Activated CD4-positive, alpha-beta T cell treated with anti-CD3 and anti-CD28 coated beads, Interleukin-2, amount 50 U/mL, for 16 hours (primary cell): ENCODE data around the gene RGS7.
"Not testable (repeated sequence)": the region's sequence is repeated elsewhere in the genome, so short reads cannot be mapped to it uniquely, and the experiment has no call there.

Experiments used
- DNase-seq: peaks from one replicate; pipeline ENCODE4 v3.0.0-alpha.2; 2020

RGS7 gene

DNA sequence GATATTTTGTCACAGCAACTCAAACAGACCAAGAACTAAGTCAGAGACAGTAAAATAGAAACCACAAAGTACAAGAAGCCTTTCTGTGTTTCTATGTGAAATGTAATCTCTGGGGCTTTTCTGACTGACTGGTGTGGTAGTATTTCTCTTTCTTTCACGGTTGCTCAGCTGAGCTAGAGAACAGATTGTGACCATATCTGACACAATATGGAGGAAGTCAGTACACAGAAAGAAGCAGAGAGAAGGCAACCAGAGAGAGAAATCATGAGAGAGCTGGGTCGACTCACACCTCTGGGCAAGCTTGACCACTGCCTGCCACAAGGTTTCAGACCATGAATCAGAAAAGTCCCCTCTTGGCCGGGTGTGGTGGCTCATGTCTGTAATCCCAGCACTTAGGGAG, 536.2 kb downstream of the RGS7 start:
- DNase-seq: no peak

GRCh38 chr1:240816472-240816871, 540.5 kb downstream of the RGS7 start:
- no peak for DNase-seq

GRCh38 chr1:240813720-240814119, 543.3 kb downstream of the RGS7 start:
- DNase-seq: no peak

DNA sequence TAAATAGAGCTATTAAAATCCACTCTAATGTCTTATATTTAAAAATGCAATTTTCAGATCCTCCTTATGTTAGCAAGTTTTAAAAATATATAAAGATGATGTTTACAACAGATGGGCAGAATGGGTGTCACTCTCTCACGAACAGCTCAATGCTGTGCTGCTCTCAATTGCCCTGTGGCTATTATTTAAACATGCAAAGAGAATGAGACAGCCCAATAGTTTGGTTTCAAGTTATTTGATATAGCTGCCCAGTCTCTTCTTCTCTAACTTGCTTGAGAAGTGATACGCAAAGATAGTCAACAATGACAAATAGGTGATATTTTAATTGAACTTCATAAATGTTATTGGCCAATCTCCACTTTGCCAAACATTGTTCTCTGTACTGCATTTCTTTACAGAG, 545.7 kb downstream of the RGS7 start:
- no peak for DNase-seq

GRCh38 chr1:240808381-240808780, 548.6 kb downstream of the RGS7 start:
- no peak for DNase-seq

DNA sequence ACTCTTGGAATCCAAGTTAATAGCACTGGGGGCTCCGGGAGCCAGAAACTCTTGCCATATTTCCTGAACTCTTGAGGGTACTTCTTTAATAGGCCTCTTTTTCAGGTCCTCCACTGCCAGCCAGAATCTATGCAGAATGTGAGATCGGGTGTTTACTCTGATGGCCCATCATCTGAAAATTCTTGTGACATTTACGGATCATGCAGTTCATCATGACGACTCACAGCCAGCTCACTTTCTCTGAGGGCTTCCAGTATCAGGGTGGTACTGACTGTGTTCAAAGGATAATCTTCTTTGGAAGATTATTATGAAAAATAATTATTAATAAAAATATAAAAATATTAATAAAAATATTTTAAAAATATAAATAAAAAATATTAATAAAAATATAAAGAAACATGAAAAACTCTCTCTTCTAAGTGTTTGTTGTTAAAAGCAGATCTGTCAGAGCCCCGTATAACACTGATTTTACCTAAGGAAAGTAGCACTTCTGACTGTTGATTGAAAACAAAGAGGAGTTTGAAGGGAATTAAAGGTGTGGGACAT, 550.7 kb downstream of the RGS7 start:
- no peak for DNase-seq

DNA sequence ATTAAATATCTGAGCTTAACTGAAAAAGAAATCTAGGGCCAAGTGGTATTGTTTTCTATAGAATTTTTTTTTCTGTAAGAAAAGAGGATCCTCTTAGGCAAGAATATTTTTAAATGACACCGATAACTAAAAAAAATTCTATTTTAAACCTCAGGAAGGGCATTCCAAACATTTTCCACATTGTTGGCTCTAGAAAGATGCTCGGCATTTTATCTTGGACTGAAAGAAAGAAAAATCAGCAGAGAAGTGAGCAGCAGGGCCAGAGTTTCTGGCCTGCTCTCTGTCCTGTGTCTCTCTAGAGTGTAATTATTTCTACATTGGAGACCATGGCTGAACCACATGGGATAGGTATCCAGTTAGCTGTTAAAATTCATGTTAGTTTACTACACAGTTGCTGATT, 552.5 kb downstream of the RGS7 start:
- no peak for DNase-seq

DNA sequence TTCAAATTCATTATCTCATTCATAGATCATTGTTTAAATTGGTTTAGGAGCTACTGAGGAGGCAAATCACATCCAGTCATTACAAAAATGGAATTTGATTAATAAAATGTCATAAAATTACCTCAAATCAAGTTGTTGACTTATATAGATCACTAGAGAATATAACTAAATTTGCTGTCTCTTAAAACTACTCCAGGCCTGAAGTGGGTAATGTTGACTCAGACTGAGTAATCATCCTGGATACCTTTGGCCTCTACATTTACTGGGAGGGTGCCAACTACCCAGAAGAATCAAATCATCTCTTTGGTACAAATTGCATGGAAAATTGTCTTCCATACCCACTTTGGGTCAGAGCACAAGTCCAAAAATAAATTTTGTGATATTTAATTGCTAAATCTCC, 553.9 kb downstream of the RGS7 start:
- DNase-seq: no peak

GRCh38 chr1:240802271-240802670, 554.7 kb downstream of the RGS7 start:
- DNase-seq: no peak

GRCh38 chr1:240801442-240801841, 555.6 kb downstream of the RGS7 start:
- DNase-seq: no peak

GRCh38 chr1:240800291-240800690, 556.7 kb downstream of the RGS7 start:
- no peak for DNase-seq

DNA sequence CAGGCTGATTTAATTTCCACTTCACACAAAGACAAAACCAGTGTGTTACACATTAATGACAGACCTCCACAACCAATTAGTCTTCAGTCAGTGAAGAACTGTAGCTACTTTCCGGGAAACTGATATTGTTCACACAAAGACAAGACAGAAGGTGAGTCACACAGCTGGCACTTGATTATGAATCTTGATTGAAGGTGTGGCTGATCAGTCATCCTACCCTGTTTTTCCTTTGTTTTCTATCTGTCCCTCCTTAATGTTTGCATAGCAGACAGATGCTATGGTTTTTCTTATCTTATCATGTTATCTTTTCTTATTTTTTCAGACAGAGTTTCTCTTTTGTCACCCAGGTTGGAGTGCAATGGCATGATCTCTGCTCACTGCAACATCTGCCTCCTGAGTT, 560.0 kb downstream of the RGS7 start:
- peak; percentile 4 for DNase-seq

GRCh38 chr1:240794046-240794843, 562.8 kb downstream of the RGS7 start:
- DNase-seq: peak; percentile 56

DNA sequence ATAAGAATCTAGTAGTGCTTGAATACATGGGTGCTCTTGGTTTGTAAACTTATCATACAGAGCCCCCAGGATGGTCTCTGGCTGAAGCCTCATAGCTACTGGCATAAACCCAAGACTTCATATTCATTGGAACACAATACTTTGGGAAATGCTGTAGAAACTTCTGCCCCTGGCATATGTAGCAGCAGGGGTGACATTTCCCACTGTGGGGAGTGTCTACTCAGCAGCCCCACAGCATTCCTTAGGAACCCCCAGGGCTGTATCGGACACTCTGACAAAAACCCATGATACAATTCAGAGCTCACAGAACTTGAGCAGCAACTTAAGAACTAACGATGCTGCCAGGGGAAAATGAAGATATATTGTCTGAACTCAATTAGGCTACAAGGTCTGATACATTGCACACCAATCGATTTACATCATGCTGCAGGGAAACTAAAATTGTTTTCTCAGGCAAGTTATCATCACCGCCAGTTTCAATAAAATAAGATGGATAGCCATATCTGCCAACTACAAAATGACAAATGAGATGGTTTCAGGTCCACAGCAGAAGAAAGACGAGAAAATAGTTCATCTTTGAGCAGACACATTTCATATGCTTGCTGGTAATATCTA, 564.0 kb downstream of the RGS7 start:
- no peak for DNase-seq

GRCh38 chr1:240790856-240791255, 566.1 kb downstream of the RGS7 start:
- DNase-seq: no peak

DNA sequence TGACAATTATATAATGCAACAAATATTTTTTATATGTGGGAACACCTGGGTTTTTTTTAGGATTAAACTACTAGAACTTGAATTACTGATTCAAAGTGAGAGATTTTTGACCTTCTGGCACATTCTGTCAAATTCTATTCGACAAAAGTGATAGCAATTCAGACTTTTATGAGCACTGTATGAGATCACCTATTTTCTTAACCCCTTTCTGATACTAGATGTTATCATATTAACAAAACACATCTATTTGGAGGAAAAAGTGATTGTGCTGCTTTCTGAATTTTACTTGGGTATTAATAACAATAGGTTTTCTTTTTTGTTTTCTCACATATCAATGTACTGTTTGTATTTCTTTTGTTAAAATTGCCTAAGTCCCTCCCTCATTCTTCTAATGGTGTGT, 570.1 kb downstream of the RGS7 start:
- DNase-seq: no peak

- DNase-seq: no peak
Measured at GRCh38 chr1:240784776-240785175, 572.2 kb downstream of the RGS7 start.

DNA sequence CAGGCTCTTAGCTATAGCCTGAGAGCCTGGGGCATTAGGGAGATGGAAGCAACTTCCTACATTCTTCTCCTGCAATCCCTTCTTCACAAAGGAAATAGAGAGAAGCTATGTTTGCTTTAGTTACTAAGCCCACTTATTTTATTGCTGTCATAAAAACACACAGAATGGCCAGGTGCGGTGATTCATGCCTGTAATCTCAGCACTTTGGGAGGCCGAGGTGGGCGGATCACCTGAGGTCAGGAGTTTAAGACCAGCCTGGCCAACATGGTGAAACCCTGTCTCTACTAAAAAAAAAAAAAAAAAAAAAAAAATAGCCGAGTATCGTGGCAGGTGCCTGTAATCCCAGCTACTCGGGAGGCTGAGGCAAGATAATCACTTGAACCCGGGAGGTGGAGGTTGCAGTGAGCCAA, 573.3 kb downstream of the RGS7 start:
- not testable (repeated sequence) for DNase-seq

DNA sequence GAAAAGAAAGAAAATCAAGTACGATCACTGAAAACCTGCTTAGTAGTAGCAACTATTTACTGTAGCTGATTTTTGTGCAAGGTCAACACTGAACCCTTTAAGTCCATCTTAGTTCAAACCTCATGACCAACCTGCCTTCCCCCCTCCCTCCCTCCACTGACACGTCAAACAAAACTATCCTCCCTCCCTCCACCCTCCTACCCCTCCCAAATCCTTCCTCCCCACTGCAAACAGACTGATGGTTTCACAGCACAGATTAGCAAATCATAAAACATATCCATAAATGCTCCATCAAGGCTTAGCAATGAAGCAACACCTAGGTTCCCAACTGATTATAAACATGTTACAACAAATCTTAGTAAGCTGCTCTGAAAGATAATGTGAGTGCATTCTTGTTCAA, 580.8 kb downstream of the RGS7 start:
- DNase-seq: no peak

DNA sequence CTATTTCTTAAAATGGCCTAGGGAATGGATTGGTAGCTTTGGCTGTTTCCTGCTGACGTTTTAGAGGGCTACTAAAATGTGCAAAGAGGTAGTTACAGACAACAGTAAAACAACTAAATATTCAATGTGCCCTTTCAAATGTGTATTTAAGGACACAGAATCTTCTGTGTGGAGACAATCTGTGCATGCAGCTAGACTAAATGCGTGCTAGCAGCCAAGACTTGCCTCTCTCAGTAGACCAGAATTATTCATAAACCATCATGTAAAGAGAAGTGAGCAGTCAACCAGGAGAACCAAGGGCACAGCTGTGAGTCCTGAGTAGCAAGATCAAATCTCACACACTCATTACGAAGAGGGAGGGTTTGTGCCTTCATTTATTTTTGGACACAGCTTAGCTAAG, 584.9 kb downstream of the RGS7 start:
- no peak for DNase-seq

DNA sequence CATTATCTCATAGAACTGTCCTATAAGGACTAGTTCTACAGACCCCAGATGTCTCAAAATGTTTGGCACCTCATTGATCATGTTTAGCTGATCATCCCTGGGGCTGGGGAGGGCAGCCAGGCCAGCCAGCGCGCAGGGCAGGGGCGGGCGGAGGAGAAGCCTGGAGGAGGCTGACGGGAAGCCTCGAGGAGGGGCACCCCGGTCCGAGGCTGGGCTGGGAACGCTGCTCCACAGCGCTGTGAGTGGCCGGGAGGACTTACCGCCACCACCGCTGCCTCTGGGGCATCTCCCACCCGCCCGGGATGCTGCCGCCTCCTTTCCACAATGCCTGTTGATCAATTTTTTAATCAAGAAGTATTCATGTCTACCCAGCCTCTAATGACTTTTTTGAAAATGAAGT, 585.6 kb downstream of the RGS7 start:
- DNase-seq: no peak

- no peak for DNase-seq
Measured at GRCh38 chr1:240768979-240769378, 588.0 kb downstream of the RGS7 start.

GRCh38 chr1:240766831-240767230, 590.2 kb downstream of the RGS7 start:
- DNase-seq: no peak

DNA sequence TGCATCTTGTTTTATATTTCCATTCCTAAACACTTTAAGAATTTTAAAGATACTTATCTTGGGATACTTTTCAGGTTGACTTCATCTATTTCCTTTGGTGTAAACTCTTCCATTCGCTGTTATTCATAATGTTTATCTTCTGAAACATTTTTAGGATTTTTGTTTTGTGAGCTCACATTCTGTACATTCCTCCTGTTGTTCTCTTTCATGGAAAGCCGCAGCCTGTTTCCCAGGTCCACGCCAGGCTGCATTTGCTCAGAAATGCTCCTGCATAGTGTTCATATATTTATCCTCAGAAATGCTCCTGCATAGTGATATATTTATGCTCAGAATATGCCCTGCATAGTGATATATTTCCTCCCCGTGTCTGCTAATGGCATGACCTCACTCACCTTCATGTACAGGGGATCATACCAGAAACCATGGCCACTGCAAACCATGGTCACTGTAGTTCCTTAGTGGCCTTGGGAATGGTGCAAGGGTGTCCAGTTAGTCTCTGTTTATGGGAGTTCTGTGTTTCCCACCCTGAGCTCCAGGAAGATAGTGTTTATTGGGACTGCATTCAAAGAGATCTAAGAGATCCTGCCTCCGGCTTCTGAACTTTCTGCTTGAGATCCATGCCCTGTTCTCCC, 591.2 kb downstream of the RGS7 start:
- DNase-seq: no peak
